SW480 (cell line): Measurements from ENCODE around the gene ALDH3A1.
"Not testable (repeated sequence)": the region's sequence is repeated elsewhere in the genome, so short reads cannot be mapped to it uniquely, and the experiment has no call there.

ENCODE experiments used
- DNase-seq: peaks from one replicate; pipeline ENCODE4 v3.0.0-alpha.2; 2016; ENCODE audit warnings: low spot score

Gene ALDH3A1

DNA sequence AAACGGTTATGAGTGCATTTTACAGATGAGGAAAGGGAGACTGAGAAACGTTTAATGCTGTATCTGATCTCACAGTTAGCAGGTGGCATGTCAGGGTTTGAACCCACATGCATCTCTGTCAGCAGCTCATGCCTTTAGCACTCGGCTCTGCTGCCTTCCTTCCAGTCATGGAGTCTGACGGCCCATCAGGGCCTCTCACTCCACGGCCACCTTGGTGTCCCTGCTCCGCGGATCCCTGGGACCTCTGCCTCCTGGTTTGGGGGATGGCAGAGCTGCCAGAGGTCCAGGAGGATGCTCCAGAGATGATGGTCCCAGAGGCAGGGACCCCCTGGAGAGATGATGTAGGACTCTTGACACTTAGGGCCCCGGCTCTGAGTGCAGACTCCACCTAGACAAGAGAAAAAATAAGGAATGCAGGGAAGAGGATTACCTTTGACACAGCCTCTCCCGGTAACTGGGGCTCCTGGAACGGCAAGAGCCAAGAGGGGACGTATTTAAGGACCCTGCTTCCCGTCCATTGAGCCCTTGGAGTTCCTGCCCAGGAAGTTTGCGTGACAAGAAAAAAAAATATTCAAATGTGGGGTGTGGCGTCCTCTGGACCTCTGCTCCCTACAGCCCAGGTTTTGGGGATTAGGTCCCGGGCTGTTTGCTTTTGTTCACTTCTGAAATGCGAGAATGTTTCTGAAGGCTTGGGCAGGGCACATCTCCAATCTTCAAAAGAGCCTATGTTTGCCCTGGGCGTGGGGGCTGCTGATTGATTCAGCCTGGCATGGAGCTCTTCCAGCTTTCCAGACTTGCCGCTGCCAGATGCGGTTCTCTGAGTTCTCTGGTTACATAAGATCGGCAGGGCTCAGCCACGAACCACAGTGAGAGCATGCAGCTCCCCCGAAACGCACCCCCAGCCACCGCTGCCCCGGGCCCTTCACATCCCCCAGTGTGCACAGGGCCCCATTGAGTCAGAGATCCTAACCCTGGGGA lies at the start of gene ALDH3A1:
TSS of gene ALDH3A1 (minus strand) at position 470 of the 978 bp plus-strand sequence. CDS start 3,169 bp downstream, outside the sequence.
- DNase-seq = peak; percentile 63

DNA sequence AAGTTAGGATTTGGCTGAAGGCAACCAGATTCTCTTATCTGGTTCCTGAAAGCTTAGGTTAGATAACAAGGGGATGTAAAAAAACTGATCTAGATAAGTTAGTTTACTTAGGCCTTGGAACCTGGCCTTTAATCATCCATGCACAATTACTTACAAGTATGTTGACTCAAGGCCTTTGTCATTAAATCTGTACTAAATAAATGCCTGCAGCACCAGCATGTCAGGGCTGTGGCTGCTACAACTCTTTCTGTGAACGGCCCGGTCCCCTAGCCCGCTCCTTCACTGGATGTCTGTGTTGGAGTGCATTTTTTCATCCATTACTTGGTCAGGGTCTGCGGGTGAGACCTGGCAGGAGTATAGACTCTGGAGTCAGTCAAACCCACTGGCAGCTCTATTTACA lies 48.4 kb upstream of the ALDH3A1 start:
- no peak for DNase-seq

DNA sequence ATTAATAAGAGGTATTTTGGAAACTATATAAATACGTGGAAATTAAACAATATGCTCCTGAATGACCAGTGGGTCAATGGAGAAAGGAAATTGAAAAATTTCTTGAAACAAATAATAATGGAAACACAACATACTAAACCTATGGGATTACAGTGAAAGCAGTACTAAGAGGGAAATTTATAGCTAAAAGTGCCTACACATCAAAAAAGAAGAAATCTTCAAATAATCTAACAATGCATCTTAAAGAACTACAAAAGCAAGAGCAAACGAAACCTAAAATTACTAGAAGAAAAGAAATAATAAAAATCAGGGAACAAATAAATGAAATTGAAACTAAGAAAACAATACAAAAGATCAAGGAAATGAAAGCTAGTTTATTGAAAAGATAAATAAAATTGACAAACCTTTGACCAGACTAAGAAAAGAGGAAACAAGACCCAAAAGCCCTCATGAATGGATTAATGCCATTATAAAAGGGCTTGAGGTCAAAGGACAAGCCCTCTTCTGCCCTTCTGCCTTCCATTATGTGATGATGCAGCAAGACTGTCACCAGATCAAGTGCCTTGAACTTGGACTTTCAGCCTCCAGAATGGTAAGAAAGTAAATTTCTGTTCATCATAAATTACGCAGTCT lies 43.9 kb upstream of the ALDH3A1 start:
- DNase-seq = no peak

DNA sequence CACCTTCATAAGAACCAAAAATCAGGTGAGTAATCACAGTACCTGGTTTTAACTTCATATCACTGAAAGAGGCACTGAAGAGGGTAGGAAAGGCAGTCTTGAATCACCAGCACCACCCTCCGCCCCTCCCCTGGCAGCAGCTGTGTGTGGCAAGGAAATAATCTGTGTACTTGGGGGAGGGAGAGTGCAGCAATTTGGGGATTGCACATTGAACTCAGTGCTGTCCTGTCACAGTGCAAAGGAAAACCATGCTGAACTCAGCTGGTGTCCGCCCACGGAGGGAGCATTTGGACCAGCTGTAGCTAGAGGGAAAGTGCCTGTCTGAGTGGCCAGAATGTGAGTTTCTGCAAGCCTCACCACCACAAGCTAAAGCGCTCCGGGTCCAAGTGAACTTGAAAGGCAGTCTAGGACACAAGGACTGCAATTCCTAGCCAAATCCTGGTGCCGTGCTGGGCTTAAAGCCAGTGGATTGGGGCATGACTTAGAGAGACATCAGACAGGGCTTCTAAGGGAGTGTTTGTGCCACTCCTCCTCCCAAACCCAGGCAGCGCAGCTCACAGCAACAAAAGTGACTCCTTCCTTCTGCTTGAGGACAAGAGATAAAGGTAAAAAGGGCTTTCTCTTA lies 39.7 kb upstream of the ALDH3A1 start:
- no peak for DNase-seq

DNA sequence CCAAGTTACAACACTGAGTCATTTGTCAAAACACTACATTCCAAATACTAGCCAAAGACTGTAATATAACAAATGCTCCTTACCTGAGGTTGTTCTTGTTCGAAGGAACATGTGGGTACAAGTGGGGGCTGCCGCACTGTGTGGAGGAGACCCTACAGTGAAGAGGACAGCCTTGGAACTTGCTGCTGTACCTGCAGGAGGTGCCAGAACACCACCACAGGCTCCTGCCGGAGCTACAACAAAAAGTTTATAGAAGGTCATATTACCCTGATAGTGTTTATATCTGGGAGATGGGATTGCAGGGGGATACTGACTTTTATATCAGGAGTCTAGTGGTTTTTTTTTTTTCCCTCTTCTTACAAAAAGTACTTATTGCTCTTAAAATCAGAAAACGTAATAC lies 37.8 kb upstream of the ALDH3A1 start:
- DNase-seq = no peak

DNA sequence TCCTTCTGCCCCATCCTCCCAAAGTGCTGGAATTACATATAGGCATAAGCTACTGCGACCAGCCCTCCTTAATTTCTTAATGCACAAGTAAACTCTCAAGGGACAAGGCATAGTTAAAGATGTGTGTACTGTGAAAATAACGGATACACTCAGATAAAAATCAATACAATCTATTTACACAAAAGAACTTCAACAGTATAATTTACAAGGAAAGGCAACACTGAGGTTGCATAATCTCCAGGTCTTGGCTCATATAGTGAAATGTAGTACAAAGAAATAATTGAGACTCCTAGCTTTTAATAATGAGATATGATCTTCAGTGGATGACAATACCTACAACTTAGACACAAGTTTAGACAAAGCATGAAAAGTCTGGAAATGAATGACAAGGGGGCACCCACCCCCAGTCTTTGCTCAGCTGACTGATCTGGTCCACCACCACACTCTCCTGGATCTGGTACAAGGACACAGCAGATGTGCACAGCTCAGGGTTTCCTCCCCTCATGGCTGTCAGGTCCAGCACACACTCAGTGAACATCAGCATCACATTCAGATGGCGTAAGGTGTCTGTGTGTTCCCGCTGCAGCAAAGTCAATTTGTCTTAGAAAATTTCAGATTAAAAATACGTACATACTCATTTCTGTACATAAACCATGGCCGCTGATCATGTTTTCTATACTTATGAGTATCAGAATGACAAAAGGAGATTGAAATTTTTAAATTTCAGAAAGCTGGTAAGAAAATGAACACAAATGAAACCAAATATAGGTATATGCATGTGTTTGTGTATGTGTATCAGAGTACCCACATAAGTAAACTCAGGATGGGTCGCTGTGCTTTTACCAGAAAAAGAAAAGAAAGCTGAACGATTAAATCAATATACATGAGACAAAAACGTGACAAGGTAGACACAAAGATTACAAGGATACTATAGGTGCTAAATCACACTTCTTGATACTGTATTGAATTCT lies 33.7 kb upstream of the ALDH3A1 start:
- DNase-seq = no peak

DNA sequence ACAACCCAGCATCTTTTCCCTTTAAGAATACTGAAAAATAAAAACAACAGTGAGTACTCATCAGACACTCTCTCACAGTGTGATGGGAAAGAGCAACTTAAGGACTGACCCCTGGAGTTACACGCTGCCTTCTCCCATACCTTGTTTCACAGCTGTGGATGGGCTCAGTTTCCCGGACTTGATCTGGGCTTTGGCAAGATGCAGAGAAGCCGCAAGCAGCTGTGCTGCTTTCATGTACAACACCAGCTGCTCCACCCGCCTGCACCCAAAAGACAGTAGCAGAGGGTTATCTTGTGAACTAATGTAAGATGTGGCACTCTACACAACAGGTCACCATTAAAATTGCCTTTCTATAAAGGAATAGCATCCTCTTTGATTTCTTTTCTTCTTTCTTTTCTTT lies 32.7 kb upstream of the ALDH3A1 start:
- DNase-seq = no peak

DNA sequence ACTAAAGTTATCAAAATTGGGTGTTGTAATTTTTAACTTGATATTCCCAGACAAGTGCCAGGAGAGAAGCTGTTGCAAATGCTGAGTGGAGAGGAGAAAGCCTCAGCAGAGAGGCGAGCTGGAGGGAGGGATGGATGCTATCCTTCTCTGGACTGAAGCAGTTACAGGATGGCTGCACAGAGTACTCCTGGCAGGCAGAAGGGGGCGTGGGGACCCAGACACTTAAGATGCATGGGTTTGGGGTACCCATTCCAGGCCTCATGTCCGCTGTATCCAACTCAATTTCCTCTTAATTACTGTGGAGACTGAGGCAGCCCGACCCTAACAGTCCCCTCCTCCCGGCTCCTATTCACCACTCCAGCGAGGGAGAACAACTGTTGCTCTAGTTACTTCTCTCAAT lies 25.4 kb upstream of the ALDH3A1 start:
- DNase-seq = no peak

DNA sequence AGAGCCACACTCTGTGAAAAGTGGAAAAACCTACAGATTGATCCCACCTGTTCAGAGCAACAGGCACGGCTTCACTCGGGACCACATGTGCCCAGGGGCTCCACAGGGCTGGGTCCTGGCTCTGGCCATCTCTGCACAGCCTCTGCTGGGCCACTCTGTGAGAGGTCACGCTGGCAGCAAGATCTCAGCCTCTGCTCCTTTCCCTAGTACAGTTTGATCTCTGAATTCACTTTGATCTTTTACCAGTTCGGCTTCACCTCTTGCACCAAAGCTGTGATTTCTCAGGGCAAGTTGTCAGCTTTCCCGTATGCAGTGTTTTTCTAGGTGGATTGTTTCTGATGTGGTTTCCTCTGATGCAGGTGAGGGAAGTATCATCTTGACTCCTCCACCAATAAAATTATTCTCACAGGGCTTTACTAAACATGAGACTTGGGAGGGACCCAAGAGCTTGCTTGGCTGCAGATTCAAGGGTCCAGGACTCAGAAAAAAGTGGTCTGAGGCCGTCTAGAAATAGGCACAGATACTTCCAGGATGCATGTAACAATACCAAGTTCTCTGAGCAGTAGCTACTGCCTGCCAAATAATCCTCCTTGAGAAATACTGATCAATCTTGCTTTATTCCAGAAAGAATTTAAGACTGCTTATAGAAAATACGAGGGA lies 24.0 kb upstream of the ALDH3A1 start:
- peak; percentile 69 for DNase-seq

DNA sequence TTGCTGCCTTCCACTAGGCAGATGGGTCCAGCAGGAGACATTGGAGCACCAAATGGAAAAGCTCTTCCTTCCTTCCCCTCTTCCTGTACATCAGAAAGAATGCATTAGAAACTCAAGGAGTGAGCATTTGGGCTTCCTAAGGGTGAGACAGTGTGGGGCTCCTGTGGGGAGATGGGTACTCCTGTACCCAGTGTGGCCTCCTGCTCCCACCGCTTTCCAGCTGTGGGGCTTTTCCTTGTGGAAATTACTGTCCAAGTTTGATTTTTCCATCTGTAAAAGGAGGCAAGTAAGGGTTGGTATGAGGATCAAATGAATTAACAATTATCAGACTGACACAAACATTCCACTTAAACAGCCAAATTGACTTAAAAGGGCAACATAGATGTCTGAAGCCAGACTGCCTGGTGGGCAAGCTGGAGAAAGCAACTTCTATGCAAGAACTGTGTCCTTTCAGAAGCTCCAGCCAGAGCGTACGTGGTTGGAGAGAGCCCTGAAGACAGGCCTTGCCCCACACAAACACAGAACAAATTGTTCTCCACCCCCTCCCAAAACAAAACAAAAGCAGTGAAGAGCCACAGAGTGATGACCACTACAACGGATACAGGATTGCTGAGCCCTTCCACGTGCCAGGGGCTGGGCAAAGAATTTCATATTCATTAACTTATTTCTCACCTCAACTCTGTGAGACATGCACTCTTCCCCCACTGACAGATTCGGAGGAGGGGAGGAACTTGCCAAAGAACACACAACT lies 23.1 kb upstream of the ALDH3A1 start:
- no peak for DNase-seq

DNA sequence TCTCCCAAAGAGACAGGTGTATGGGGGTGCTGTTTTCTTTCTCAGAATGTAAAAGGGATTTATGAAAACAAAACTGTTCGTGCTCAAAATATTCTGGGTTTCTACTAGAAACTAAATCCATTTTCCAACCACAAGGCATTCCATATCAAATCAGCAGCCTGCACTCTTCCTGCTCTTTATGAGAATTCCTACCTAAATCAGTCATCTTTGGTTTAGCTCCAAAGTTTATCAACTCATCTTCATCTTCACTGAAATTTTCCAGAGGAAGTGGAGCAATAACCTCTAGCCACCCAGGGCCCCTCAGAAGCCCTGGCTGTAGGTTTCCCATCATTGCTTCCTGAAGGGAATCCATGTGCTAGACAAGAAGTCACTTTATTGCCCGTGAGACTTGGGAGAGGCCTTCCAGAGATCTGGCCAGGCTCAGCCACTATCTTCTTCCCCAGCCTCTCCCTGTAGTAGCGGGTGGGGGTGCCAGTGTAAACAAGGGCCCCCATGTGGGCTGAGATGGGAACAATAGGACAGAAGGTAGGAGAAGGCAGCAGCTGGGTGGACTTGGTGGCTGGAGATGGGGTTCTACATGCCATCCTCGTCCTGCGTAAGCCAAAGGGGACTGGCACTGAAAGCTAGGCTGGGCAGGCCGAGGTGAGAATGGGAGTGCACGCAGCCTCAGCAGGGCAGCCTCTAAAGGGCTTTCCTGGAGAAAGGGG lies 22.0 kb upstream of the ALDH3A1 start:
- DNase-seq = no peak

DNA sequence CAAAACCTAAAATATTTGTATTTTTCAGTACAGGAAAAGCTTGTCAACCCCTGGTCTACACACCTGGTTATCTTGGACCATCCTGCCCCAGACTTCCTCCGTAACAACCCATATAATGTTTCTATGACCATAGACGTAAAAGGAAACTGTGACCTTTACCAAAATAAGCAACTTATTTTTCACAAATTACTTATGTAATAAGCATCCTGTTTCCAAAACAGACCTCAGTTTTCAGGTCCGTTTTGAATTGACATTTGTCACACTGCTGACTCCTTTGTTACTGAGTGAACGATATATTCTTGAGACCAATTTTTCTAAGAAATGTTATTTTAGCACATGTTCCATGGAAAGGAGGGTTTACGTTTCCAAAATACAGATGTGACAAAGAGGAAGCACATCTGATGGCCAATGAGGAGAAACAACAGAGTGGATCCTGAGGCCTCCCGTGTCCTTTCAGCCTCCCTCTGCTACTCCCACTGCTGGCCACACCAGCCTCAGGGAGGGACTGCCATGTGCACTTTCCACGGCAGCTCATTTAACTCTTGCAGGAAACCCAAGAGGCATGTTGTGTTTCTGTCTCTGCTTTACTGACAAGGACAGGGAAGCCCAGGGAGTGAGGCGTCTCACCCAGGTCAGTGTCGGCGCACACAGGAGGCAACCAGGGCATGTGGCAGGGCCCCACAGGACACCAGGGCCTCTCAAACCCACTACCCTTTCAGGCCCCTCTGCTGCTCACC lies 20.1 kb upstream of the ALDH3A1 start:
- DNase-seq = no peak

DNA sequence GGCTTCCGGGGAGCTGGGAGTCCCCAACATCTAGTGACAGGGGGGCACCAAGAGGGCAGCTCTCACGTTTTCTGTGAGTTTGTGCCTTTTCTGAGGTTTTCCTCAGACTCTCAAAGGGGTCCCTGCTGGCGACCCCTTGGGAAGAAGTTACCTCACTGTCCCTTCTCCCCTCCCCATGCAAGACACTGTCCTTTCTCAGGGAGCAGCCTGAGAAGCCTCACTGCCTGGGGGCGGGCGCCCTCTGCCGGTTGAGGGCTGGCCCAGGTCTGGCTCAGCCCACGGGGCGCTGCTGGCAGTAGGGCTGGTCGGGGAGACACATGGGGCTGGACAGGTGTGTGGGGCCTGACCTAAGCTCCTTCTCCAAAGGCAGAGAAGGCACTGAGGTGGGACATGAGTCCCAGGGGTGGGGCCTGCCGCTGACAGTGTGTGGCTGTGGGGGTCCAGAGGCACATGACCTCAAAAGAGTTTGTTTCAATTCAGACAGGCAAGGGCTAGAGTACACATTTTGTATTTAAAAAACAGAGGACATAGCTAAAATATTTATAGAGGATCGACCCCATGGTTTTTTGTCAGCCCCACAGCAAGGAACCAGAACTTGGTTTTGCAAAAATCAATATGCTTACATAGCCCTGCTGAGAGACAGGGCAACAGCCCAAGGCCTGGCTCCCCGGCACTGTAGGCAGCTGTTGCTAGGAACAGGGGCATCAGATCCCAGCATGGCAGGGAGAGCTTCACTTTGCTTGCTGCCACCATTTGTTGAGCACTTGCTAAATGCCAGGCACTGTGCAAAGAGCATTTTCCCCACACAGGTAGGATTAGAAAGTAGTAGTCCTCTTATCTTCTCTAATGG lies 18.5 kb upstream of the ALDH3A1 start:
- peak; percentile 41 for DNase-seq

DNA sequence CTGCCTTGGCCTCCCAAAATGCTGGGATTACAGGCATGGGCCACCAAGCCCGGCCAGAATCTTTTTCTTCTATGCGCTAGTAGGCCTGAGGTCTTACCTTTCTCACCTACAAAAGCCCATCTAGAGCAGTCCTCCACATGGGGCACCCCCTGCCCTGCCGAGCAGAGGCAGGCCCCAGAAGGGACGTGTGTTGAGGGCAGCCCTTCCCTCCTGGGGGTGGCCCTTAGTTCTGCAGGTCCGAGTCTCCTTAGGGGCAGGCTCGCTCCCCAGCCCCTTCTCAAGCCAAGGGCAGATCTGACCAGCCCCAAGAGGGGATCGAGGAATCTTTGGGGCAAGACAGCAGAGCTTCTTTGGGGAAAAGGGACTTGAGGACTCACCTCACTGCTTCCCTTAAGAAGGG lies 17.9 kb upstream of the ALDH3A1 start:
- DNase-seq = no peak

DNA sequence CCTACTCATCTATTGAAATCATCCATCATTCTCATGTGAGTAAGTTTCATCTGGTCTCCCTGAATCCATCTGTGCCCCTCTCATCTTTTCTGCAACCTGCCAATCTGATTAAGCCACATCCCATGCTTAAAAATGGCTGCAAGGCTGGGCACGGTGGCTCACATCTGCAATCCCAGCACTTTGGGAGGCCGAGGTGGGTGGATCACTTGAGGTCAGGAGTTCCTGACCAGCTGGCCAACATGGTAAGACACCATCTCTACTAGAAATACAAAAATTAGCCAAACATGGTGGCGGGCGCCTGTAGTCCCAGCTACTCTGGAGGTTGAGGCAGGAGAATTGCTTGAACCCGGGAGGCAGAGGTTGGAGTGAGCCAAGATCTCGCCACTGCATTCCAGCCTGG lies 15.9 kb upstream of the ALDH3A1 start:
- DNase-seq = not testable (repeated sequence)

DNA sequence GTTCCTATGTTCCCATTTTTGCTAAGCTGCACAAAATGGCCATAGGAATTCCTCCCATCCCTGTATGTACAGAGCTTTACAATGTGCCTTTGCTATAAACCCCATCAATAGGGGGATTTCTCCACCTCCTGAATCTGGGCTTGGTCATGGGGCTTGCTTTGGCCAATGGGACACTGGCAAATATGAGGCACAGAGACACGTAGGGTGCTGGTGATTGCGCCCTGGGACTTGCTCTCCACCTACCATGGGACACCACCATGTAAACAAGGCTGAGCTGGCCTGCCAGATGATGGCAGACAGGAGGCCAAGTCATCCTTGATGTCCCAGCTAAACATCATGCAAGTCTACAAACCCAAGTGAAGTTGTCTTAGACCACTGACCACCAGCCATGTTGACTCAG lies 15.3 kb upstream of the ALDH3A1 start:
- DNase-seq = no peak

DNA sequence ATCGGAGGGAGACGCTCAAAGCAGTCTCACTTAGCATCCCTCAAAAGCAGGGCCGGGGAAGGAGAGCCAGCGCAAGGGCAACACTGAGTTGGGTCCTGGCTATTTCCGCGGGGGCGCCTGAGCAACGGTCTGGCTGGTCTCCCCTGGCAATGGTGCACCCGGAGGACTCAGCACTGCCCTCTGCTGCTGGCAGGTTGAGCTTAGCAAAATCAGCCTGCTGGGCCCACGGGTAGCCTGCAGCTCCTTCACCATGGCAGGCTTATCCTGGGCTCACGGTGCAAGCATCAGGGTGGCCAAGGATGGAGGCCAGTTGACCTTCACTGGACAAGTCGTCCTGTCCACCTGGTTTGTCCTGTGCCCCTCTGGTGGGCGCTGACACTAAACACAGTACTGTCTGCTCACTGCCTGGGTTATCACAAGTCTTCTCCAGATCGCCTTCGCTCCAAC lies 14.4 kb upstream of the ALDH3A1 start:
- DNase-seq = peak; percentile 46

DNA sequence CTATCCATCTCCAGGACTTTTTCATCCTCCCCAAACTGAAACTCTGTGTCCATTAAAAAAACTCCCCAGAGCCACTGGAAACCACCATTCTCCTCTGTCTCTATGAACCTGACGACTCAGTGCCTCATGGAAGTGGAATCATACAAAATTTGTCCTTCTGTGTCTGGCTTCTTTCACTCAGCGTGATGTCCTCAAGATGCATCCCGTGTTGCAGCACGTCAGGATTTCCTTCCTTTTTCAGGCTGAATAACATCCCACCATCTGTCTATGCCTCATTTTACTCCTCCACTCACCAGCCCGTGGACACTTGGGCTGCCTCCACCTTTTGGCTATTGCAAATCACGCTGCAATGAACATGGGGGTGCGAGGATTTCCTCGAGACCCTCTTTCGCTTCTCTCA lies 12.6 kb upstream of the ALDH3A1 start:
- DNase-seq = no peak
